GM12801 (cell line): ENCODE results near the gene GUCA2A.

Source experiments
- CTCF ChIP-seq: IDR thresholded peaks from one replicate; pipeline ENCODE4 v1.5.1; 2011; ENCODE audit warnings: control low read depth; ENCODE audit not compliant: insufficient read length; ENCODE audit errors: extremely low read depth

Gene GUCA2A

GRCh38 chr1:42136466-42136865 lies 28.1 kb downstream of the GUCA2A start:
- no peak for TF ChIP-seq CTCF

GRCh38 chr1:42135426-42135825 lies 29.1 kb downstream of the GUCA2A start:
- no peak for TF ChIP-seq CTCF

GRCh38 chr1:42133809-42134526 lies 30.6 kb downstream of the GUCA2A start:
- no peak for TF ChIP-seq CTCF

GRCh38 chr1:42133390-42133789 lies 31.2 kb downstream of the GUCA2A start:
- TF ChIP-seq CTCF: no peak

- TF ChIP-seq CTCF: no peak
Observed at GRCh38 chr1:42130061-42130660, 34.4 kb downstream of the GUCA2A start.

GRCh38 chr1:42128964-42129363 lies 35.6 kb downstream of the GUCA2A start:
- TF ChIP-seq CTCF: no peak

- no peak for TF ChIP-seq CTCF
Observed at GRCh38 chr1:42128499-42128898, 36.0 kb downstream of the GUCA2A start.
